NCI-H2196 treated with DMSO at 0.1 percent for 48 hours (cell line): ENCODE results near the gene VWA5B1.
"Not testable (repeated sequence)": the region's sequence is repeated elsewhere in the genome, so short reads cannot be mapped to it uniquely, and the experiment has no call there.

ENCODE experiments used
- DNase-seq: peaks from one replicate; lab custom pipeline; 2025; ENCODE audit not compliant: unreplicated experiment; lab: John Stamatoyannopoulos, UW

The VWA5B1 gene

GRCh38 chr1:20278692-20279130 lies 12.0 kb upstream of the VWA5B1 start:
- DNase-seq = no peak

GRCh38 chr1:20279509-20279908 lies 11.2 kb upstream of the VWA5B1 start:
- no peak for DNase-seq

- no peak for DNase-seq
Measured at GRCh38 chr1:20280341-20280740, 10.3 kb upstream of the VWA5B1 start.

GRCh38 chr1:20280906-20281305 lies 9.8 kb upstream of the VWA5B1 start:
- DNase-seq = no peak

GRCh38 chr1:20281801-20282200 lies 8.9 kb upstream of the VWA5B1 start:
- no peak for DNase-seq

- DNase-seq = no peak
Measured at GRCh38 chr1:20282533-20282932, 8.1 kb upstream of the VWA5B1 start.

- DNase-seq = no peak
Measured at GRCh38 chr1:20284046-20284445, 6.6 kb upstream of the VWA5B1 start.

GRCh38 chr1:20284625-20285024 lies 6.0 kb upstream of the VWA5B1 start:
- DNase-seq = no peak

GRCh38 chr1:20285510-20285909 lies 5.2 kb upstream of the VWA5B1 start:
- DNase-seq = no peak

- not testable (repeated sequence) for DNase-seq
Measured at GRCh38 chr1:20287696-20288095, 3.0 kb upstream of the VWA5B1 start.

- DNase-seq = no peak
Measured at GRCh38 chr1:20291645-20292084, 990 bp downstream of the VWA5B1 start.

- DNase-seq = no peak
Measured at GRCh38 chr1:20298626-20299025, 8.0 kb downstream of the VWA5B1 start.

GRCh38 chr1:20301463-20302107 lies 10.9 kb downstream of the VWA5B1 start:
- no peak for DNase-seq

- DNase-seq = no peak
Measured at GRCh38 chr1:20302108-20302471, 11.4 kb downstream of the VWA5B1 start.

- no peak for DNase-seq
Measured at GRCh38 chr1:20307026-20307425, 16.4 kb downstream of the VWA5B1 start.

- DNase-seq = no peak
Measured at GRCh38 chr1:20308569-20308968, 17.9 kb downstream of the VWA5B1 start.

GRCh38 chr1:20311289-20311688 lies 20.6 kb downstream of the VWA5B1 start:
- no peak for DNase-seq

GRCh38 chr1:20312310-20312709 lies 21.6 kb downstream of the VWA5B1 start:
- DNase-seq = no peak

GRCh38 chr1:20312818-20313217 lies 22.1 kb downstream of the VWA5B1 start:
- no peak for DNase-seq

GRCh38 chr1:20317471-20317870 lies 26.8 kb downstream of the VWA5B1 start:
- no peak for DNase-seq

GRCh38 chr1:20318521-20318920 lies 27.8 kb downstream of the VWA5B1 start:
- DNase-seq = no peak

GRCh38 chr1:20318971-20319370 lies 28.3 kb downstream of the VWA5B1 start:
- DNase-seq = no peak

GRCh38 chr1:20319456-20320220 lies 29.0 kb downstream of the VWA5B1 start:
- no peak for DNase-seq
